HG02840 (cell line): ENCODE results near the gene SYTL2.

Experiments
- ATAC-seq: cut with Tn5 transposase; IDR thresholded peaks from one replicate; pipeline ENCODE4 v1.9.1; 2021; ENCODE audit warnings: mild to moderate bottlenecking, moderate library complexity, moderate number of reproducible peaks; ENCODE audit not compliant: unreplicated experiment, low FRiP score

Gene SYTL2

GRCh38 chr11:85767246-85767945, 43.5 kb downstream of the SYTL2 start:
- no peak for ATAC-seq

DNA sequence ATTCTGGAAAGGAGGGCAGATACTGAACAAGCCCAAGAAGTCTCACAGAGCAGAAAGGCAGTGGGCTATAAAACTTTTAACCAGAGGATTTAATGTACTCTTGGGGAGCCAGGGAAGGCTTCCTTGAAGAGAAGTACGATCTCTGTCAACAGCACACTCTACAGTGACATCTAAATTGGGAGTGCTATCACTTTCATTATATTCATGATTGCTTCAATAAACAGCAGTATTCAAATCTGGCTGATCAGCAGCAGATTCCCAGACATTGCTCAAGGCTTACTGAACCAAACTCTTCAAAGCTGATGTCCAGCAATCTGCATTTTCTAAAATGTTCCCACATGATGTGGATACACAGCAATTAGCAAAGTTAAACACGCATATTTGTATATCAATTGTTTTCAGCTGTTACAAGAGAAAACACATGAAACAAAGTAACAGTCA, 44.2 kb downstream of the SYTL2 start:
- no peak for ATAC-seq

- ATAC-seq, result no peak
These were observed 46.1 kb downstream of the SYTL2 start for GRCh38 chr11:85764796-85765195.

- no peak for ATAC-seq
These were observed 48.7 kb downstream of the SYTL2 start for GRCh38 chr11:85762226-85762625.

DNA sequence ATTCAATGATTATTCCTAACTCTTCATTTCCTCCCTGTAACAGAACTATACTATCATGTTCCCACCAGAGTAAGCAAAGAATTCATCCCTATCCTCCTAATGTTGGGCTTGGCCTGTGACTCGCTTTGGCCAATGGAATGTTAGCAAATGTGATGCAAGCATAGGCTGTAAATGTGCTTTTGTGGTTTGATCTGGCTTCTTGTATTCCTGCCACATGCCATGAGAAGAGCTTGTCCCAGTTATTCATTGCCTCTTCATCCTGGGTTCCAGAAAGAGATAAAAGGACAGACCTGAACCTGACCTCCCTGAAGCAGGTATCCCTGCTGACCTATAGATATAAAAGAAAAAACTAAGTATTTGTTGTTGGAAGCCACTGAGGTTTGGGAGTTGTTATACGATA, 51.0 kb downstream of the SYTL2 start:
- no peak for ATAC-seq

GRCh38 chr11:85758480-85759039, 52.4 kb downstream of the SYTL2 start:
- no peak for ATAC-seq

GRCh38 chr11:85758026-85758425, 52.9 kb downstream of the SYTL2 start:
- ATAC-seq, result no peak

DNA sequence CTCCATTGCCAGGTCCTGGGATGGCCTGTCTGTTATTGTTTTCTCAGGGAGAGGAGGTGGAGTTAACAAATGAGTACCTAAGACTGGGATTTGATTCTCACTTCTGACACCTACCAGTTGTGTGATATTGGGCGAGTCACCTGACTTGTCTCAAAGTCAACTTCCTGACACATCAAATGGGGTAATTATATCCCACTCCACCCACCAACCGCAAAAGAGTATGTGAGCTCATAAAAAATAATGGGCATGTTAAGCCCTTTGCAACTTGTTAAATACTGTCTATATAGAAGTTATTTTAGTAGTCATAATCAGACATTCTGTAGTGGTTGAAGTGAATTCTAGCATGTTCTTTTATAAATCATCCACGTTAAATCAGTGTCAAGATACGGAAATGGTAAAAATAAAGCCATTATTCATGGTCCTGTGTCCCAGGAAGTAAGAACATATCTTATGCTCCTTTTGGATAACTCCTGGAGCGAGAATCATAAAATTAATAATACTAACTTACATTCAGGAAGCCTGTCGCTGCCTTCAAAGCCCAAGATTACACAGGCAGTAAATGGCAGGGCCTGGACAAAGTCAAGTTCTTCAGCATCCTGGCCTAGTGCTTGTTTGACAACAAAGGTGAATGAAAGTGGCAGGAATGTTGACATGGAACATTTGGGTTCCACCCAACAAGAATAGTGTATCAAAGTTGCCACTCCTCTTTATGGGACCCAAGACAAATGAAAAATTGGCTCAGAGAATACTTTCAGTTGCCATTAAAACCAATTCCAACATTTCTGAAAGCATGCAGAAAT, 54.3 kb downstream of the SYTL2 start:
- ATAC-seq, result no peak

GRCh38 chr11:85755701-85756100, 55.2 kb downstream of the SYTL2 start:
- no peak for ATAC-seq

GRCh38 chr11:85755285-85755684, 55.7 kb downstream of the SYTL2 start:
- ATAC-seq, result no peak

DNA sequence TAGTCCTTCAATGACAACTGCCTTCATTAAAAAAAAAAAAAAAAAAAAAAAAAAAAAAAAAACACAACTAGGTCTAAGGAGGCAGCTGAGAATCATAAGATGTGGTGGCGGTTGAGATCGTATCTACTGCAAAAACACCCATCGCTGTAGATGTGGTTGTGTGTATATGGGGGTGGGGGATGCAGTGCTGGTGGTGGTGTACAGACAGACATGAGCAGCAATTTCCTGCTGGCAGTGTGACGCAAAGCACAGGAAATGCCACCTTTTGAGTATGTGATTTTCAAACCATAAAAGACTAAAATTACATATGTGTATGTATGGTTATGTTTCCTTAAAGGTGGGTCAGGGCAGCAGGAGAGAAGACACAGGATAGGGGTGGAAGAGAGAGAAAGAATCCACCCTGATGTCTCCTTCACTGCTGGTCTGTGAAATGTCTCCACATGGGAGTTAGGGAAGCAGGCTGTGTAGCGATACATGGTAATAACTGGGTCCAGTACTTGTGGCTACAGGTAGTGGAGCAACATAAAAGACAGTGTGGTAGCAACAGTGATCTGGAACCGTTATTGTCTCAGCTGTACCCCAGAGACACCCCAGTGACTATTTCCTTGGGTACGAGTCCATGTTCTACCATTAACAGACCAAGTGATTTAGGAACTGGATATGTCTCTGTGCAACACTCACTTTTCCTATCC, 57.9 kb downstream of the SYTL2 start:
- ATAC-seq, result no peak

DNA sequence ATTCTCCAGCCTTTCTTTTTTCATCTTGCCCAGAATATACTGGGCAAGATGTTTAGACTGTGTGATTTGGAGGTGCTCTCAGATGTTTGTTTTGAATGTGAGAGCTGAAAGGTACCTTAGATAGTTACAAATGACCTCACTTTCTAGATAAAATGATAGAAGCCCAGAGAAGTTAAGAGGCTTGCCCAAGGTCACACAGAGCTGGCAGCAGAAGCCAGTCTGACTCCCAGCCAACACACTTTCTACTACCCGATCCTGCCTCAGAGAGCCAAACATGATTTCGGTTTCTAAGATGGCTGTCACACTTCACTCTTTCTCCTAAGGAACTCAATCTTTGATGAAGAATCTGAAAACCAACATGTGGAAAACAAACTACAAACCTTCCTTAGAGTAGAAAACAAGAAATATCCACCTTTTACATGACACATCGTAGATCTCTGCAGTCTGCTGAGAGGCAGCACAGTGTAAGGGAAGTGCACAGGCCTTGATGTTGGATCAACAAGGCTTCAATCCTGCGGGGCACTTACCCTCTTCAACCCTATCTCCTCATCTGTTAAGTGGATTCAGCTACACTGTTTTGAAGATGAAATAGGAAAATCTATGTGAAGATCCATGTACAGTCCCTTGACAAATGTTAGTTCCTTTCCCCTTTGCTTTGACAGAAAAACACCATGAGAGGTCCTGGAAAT, 58.6 kb downstream of the SYTL2 start:
- no peak for ATAC-seq

- ATAC-seq, result no peak
These were observed 59.2 kb downstream of the SYTL2 start for GRCh38 chr11:85751724-85752123.

GRCh38 chr11:85750646-85751045, 60.3 kb downstream of the SYTL2 start:
- ATAC-seq, result no peak

DNA sequence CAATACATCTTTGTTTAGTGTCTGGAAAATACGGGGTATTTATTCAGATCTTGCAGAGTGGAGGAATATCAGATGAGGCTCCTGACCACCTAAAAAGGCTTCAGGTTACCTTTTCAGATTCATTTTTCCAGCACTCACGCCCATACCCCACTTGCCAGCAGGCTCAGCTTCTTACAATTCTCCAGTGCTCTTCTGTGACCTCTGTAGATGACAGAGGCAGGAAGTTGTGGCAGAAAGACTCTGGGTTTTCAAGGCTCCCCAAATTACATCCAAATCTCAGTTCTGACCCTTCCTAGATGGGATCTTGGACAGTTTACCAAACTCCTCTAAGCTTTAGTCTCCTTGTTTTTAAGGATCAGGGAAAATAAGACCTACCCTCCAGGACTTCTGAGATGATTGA, 61.1 kb downstream of the SYTL2 start:
- ATAC-seq, result no peak

DNA sequence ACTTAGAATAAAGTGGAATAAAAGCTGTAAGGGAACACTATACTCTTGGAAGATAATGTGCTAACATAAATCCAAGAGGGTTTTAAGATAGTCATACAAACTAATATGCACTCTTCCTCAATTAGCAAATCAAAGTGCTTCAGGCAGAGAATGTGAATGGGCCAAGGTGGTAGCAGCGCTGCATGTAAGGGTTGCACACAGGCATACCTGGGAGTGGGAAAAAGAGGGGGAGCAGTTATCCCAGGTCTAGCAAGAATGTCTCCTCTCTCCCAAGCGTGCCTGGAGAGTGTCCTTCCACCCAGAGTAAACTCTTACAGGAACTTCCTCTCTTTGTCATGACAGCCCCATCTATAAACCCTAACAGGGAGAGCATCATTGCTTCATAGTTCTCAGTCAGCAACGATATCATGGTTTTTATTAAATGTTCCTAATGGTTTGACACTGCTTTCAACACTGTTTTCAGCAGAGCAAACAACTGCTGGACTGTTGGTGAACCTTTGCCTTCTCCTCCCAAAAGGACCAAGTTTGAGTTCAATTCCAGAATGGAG, 61.6 kb downstream of the SYTL2 start:
- no peak for ATAC-seq

DNA sequence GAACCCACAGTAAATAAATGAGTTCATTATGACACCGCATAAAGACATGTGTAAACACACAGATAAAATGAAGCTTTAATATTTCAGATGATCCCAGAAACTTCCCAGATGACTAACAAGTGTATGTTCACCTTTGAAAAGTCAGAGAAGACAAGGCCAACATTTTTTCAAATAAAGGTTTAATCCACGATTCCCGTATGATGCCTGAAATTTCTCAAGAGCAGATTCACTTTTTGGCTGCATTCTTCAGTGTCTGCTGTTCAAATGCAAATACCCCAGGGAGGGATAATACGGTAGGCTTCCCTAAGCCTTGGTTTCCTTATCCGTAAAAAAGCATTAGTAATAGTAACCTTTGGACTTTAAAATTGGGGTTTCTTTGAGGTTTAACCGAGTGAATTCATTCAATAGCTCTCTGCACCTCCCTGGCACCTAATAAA, 62.5 kb downstream of the SYTL2 start:
- no peak for ATAC-seq

DNA sequence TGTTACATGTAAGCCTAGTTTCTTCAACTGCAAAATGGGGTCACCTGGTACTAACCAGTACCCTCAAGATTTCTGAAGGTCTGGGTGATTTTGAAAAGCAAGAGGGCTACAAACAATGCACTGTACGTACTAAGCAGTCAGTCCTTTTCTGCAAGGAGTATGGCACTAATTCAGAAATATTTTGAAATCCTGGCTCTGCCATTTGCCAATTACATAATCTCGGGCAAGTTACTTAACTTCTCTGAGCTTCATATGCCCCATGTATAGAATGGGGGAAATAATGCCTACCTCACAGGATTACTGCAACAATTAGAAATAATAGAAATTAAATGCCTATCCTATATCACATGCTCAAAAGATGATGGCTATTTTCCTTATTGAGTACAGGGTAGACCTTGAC, 64.3 kb downstream of the SYTL2 start:
- no peak for ATAC-seq

DNA sequence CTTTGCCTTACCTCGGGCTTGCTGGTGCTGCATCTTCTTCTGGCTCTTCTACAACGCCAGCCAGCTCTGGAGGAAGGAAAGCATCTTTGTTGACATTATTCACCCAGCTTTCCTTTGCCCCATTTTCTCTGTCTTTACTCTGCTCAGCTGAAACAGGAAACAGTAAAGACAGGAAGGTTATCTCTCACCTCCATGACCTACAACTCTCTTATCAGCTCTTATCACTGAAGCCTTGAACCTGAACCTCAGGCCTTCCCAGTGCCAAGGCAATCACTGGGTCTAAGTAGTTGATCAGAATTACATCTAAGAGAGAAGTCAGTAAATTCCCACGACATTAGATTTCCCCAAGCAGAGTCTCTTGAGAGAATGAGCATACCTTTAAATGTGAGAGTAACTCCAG, 65.3 kb downstream of the SYTL2 start:
- no peak for ATAC-seq

DNA sequence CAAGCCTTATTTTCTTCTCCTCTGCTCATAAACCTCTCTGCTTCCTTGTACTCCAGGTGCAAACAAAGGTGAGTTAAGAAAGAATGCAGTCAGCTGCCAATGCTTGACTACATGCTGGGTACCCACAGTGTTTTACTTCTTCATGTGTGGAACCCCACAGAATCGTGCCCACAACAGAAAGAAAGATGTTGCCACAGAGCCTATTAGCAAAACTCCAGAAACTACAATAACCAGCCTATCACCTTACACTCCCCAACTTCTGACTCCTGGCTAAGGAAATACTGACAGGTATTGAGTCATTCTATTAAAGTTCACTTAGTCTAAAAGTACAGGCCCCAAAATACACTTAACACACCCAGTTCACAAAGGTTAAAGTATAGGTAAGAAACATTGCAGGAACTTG, 68.1 kb downstream of the SYTL2 start:
- no peak for ATAC-seq
